OCI-LY7 (cell line): ENCODE results near the gene LRPAP1.

Experiments used
- CTCF ChIP-seq: fragments of 200-600 bp; sonication (generic); conservative IDR thresholded peaks from 2 replicates; pipeline ENCODE4 v1.5.1; 2014; ENCODE audit warnings: mild to moderate bottlenecking, antibody characterized with exemption, low read length, moderate library complexity, mixed read lengths
- EZH2phosphoT487 ChIP-seq: fragments of 200-600 bp; sonication (generic); IDR thresholded peaks from 2 replicates; pipeline ENCODE4 v1.6.1; 2018; ENCODE audit warnings: low read depth, borderline replicate concordance, mild to moderate bottlenecking, mixed run types, antibody characterized with exemption, low read length, moderate library complexity, mixed read lengths

GRCh38 chr4:3563403-3563802 lies 31.2 kb upstream of the LRPAP1 start:
- TF ChIP-seq CTCF (no peak), EZH2phosphoT487 (no peak)
